GM19099 (cell line): Measurements from ENCODE around the gene CPNE9.
A peak's percentile ranks its signal among the peaks of the same experiment; 100 is the strongest.

Source experiments
- POLR2A ChIP-seq: IDR thresholded peaks from 3 replicates; pipeline ENCODE4 v1.6.1; 2011; ENCODE audit warnings: low read depth; ENCODE audit not compliant: insufficient read length; ENCODE audit errors: extremely low read depth

The CPNE9 gene

GRCh38 chr3:9746330-9746729 is 42.7 kb downstream of the CPNE9 start:
- no peak for TF ChIP-seq POLR2A

DNA sequence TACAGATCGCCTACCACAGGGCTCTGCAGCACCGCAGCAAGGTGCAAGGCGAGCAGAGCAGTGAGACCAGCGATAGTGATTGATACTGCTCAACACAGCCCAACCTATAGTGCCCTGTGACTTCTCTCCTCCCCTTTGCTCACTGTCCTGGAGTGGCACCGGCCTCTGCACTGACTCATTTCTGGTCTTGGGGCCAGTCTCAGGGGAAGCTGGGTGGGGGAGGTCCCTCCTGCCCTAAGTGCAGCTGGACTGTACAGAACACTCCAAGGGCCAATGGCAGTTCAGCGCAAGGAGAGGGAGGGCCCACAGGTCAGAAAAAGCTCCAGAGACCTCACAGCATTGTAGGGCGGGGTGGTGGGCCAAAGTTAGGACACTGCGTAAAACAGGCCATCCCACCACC is 43.6 kb downstream of the CPNE9 start:
- TF ChIP-seq POLR2A: no peak

GRCh38 chr3:9748031-9748430 is 44.4 kb downstream of the CPNE9 start:
- TF ChIP-seq POLR2A: no peak

- TF ChIP-seq POLR2A: no peak
Measured at GRCh38 chr3:9749296-9749644, 45.6 kb downstream of the CPNE9 start.

DNA sequence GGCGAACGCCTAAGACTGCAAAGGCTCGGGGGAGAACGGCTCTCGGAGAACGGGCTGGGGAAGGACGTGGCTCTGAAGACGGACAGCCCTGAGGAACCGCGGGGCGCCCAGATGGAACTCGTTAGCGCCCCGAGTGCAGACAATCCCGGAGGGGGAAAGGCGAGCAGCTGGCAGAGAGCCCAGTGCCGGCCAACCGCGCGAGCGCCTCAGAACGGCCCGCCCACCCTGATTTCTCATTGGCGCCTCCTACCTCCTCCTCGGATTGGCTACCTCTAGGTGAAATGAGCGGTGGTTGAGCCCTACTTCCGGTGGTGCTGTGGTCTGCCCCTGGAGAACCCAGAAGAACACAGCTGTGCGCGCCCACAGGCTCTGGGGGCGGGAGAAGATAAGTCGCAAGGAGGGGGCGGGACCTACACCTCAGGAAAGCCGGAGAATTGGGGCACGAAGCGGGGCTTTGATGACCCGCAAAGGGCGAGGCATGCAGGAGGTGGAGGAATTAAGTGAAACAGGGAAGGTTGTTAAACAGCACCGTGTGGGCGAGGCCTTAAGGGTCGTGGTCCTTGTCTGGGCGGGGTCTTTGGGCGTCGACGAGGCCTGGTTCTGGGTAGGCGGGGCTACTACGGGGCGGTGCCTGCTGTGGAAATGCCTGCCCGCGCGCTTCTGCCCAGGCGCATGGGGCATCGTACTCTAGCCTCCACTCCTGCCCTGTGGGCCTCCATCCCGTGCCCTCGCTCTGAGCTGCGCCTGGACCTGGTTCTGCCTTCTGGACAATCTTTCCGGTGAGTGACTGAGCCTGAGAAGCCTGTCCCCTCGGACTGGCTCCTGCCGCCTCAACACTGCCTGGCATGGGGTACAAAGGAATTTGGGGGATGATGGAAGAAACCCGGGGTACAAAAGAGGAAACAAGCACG is 46.3 kb downstream of the CPNE9 start, which contains the start of gene OGG1:
Gene OGG1 (plus strand): TSS at position 308 of the 911 bp plus-strand sequence. CDS start 335 bp downstream, at position 643.
- TF ChIP-seq POLR2A: peak; percentile 70

- no peak for TF ChIP-seq POLR2A
Measured at GRCh38 chr3:9750556-9751411, 47.2 kb downstream of the CPNE9 start.

DNA sequence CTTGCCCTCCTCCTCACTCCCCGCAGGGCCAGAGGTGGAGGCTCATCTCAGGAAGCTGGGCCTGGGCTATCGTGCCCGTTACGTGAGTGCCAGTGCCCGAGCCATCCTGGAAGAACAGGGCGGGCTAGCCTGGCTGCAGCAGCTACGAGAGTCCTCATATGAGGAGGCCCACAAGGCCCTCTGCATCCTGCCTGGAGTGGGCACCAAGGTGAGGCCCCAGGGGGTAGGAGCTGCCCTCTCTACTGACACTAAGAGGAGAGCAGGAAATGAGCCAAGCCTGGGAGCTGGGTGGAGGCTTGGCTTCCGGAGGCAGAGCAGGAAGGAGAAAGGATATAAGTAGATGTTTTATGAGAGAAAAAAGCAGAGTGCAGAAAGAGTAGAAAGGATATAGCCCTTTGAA is 51.0 kb downstream of the CPNE9 start:
- TF ChIP-seq POLR2A: no peak

DNA sequence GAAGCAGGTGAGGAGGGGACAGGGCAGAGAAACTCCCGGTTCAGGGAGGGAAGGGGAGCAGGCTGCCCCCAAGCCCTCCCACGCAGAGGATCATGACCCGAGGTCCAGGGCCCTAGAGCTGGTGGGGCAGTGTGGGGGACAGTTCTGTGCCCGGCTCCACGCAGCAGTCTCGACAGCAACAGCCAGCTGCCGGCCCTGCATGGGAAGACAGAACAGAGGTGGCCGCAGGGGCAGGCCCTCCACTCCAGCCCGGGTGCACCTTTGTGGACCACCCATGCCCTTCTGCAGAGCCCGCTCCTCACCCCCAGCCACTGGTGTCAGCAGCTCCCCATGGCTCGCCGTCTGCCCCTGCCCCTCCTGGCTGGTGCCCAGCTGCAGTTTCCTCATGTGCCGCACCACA is 53.8 kb downstream of the CPNE9 start:
- TF ChIP-seq POLR2A: no peak

DNA sequence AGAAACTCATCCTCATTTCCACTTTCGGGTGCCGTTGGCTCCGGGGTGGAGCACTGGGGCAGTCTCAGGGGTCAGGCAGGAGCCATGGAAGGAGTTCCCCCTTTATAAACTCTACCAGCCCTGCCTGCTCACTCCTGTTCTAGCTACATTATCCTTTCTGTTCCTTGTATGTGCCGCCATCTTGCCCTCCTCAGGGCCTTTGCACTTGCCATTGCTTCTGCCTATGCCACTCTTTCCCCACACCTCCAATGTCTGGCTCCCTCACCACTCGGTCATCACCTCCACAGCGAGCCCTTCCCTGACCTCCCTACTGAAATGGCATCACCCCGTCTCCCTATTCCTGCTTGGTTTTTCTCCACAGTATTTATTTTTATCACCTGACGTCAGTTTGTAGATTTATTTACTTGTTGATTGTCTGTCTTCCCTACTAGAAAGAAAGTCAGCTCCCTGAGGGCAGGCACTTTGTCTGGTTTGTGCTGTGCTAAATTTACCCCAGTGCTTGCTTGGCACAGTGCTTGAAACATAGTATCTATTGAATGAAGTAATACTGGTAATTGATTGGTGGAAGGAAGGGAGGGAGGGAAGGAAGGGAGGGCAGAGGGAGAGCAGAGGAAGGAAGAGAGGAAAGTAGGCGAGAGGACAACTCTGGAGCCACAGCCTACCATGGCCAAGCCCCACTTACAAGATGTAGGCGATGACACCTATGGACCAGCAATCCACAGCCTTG is 57.3 kb downstream of the CPNE9 start:
- TF ChIP-seq POLR2A: no peak

- TF ChIP-seq POLR2A: no peak
Measured at GRCh38 chr3:9761919-9762318, 58.3 kb downstream of the CPNE9 start.

DNA sequence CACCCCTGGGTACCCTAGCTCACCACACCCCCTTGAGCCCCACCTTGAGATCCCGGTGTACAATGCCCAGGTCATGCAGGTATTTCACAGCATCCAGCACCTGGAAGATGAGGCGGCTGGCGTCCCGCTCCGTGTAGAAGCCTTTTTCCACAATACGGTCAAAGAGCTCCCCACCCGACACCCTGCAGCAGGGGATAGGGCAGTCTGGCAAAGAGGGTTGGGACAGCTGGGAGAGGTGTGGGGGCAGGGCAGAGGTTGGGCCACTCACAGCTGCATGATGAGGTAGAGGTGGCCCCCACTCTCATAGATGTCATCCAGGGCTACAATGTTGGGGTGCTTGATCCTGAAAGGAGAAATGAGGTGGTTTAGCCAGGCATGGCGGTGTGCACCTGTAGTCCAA is 59.2 kb downstream of the CPNE9 start:
- TF ChIP-seq POLR2A: no peak

DNA sequence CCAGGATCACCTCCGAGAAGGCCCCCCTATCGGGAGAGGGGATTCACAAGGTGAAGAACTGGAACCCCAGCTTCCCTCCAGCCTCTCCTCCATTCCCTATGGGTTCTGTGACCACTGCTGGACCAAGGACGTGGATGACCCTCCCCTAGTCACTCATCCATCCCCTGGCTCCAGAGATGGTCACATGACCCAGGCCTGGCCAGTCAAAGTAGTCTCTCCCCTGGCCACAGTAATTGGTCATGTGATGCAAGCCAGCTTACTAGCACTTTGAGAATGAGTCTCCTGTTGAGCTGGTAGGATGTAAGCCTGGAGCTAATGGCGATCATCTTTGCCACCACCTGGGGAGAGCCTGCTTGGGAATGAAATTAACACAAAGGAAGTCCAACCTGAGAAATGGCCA is 62.2 kb downstream of the CPNE9 start:
- TF ChIP-seq POLR2A: no peak

DNA sequence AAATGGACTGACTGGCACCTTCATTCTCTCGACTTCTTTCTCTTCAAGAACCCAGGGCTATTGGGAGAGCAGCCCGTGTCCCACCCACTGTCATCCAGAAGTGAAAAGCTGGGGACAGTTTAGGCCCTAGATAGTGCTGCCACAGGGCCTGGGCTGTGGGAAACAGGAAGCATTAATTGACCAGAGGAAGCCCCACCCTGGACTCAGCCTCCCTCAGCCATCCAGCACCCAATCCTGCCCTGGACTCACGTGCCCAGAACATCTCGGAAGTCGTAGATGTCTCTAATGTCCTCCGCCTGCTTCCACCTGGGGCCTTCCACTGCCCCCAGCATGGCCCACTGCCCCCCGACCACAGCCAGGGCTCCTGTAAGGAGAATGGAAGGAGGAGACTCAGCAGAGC is 63.8 kb downstream of the CPNE9 start:
- TF ChIP-seq POLR2A: no peak

GRCh38 chr3:9768141-9768775 is 64.6 kb downstream of the CPNE9 start:
- TF ChIP-seq POLR2A: no peak

DNA sequence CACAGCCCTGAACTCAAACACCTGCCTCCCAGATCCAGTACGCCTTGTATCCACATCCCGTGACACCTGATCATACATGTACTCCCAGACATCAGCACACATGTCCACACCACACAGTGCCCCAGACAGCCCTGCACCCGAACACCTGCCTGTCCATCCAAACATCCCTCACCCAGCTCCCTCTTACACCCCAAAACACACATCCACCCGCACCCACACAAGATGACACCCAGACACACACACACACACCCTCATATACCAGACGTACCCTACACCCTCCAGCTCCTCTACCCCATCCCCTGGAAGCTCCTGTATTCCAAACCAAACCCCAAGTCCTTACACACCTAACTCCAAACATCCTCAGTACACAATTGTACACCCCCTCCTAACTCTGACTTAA is 65.4 kb downstream of the CPNE9 start:
- TF ChIP-seq POLR2A: no peak
